Prostate gland (tissue), 2 donors: ENCODE data around the gene INTS4. TPM values are rescaled to one million over a fixed set of nuclear protein-coding genes. Genes with fewer than 3 reads are reported as not detected.
"Not testable (repeated sequence)": the region's sequence is repeated elsewhere in the genome, so short reads cannot be mapped to it uniquely, and the experiment has no call there.

ENCODE experiments used
- DNase-seq: peaks from one replicate; pipeline ENCODE4 v3.0.0-alpha.2; 2019; ENCODE audit warnings: low spot score
- H3K27ac ChIP-seq, 2 donors: fragments of 200-600 bp; sonication (generic); 2 replicates each; pipeline ENCODE4 v1.5.1; 2017 to 2019
- H3K27me3 ChIP-seq: fragments of 200-600 bp; sonication (generic); replicated peaks from 2 replicates; pipeline ENCODE4 v1.5.1; 2019; ENCODE audit not compliant: insufficient read depth
- H3K36me3 ChIP-seq, 2 donors: fragments of 200-600 bp; sonication (generic); 1 replicate in 1 of 2; 2 replicates in 1 of 2; pipeline versions ENCODE4 v1.5.1 to v1.8.1; 2017 to 2019
- H3K4me1 ChIP-seq: fragments of 200-600 bp; sonication (generic); replicated peaks from 2 replicates; pipeline ENCODE4 v1.5.1; 2019
- H3K4me3 ChIP-seq, 2 donors: fragments of 200-600 bp; sonication (generic); 2 replicates each; pipeline ENCODE4 v1.5.1; 2017 to 2019
- H3K9me3 ChIP-seq: fragments of 200-600 bp; sonication (generic); 2 replicates; pipeline ENCODE4 v1.5.1; 2017
- POLR2A ChIP-seq: fragments of 450-650 bp; IDR thresholded peaks from one replicate; pipeline ENCODE4 v1.6.1; 2016; ENCODE audit warnings: antibody characterized with exemption, mild to moderate bottlenecking
- POLR2AphosphoS5 ChIP-seq: sonication (generic); formaldehyde crosslinking; IDR thresholded peaks from one replicate; pipeline ENCODE4 v1.6.1; 2017; ENCODE audit warnings: antibody characterized with exemption
- WGBS: methylation state at CpG from one replicate; pipeline ENCODE4 v1.1.5; 2018; 5-methylcytosine and 5-hydroxymethylcytosine counted together
- intact Hi-C: fragments of 100-400 bp; cut with DNase I; formaldehyde crosslinking; loops from one replicate; pipeline ENCODE4 v1.14.2; 2022
- total RNA-seq, 2 donors: library from RNA; depleted of rRNA; stranded (reverse); fragments of >200 nt; gene quantifications; one replicate each; pipeline ENCODE4 v1.1.0, GENCODE V29; 2016
- TF ChIP-seq, protein P1 (sequence below), 4 experiments: fragments of 200-600 bp in 2 of 4; fragments of 450-650 bp in 2 of 4; sonication (generic) in 2 of 4; IDR thresholded peaks; 1 replicate in 3 of 4; 2 replicates in 1 of 4; pipeline ENCODE4 v1.5.1; 2016 to 2019; ENCODE audit warnings: antibody characterized with exemption in 4 of 4, mild to moderate bottlenecking in 2 of 4, moderate library complexity in 2 of 4

The INTS4 gene
- total RNA-seq, 2 donors from 2014 or later = 30.1 to 31.0 TPM

DNA sequence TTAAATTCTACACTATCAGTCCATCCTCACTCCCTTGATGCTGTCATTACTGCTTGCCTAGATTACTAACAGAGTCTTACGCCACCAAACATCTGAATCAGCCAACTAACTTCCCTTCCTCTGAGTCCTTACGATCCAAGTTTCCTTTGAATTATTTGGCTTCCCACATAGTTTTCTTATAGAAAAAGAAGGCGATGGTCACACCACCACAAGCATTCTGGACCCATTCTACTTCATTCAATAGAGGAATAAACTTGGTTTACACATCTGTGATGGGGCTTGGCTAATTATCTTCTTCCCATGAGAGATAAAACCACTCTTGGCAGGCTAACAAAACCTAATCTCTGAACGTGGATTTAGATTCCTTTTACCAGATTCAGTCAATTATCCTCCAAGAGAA, 35.0 kb downstream of the INTS4 start:
- Histone ChIP-seq H3K27ac (no peak overlapping the region), H3K27me3 (no peaks in the 10 kb centered on the region), H3K4me3 (no peak overlapping the region), H3K4me1 (no peaks in the 10 kb centered on the region), H3K9me3 (no peaks in the 10 kb centered on the region), H3K36me3 (no peaks in the 10 kb centered on the region)
- DNase-seq = no peak
- intact Hi-C loops = no loop called here
- 70% methylated on average over 4 of the region's 4 CpGs for WGBS
- TF ChIP-seq POLR2A (no peak), POLR2AphosphoS5 (no peak)
- TF ChIP-seq, protein P1, sequence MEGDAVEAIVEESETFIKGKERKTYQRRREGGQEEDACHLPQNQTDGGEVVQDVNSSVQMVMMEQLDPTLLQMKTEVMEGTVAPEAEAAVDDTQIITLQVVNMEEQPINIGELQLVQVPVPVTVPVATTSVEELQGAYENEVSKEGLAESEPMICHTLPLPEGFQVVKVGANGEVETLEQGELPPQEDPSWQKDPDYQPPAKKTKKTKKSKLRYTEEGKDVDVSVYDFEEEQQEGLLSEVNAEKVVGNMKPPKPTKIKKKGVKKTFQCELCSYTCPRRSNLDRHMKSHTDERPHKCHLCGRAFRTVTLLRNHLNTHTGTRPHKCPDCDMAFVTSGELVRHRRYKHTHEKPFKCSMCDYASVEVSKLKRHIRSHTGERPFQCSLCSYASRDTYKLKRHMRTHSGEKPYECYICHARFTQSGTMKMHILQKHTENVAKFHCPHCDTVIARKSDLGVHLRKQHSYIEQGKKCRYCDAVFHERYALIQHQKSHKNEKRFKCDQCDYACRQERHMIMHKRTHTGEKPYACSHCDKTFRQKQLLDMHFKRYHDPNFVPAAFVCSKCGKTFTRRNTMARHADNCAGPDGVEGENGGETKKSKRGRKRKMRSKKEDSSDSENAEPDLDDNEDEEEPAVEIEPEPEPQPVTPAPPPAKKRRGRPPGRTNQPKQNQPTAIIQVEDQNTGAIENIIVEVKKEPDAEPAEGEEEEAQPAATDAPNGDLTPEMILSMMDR (IDR thresholded peaks at IDR 0.05) = no peak

DNA sequence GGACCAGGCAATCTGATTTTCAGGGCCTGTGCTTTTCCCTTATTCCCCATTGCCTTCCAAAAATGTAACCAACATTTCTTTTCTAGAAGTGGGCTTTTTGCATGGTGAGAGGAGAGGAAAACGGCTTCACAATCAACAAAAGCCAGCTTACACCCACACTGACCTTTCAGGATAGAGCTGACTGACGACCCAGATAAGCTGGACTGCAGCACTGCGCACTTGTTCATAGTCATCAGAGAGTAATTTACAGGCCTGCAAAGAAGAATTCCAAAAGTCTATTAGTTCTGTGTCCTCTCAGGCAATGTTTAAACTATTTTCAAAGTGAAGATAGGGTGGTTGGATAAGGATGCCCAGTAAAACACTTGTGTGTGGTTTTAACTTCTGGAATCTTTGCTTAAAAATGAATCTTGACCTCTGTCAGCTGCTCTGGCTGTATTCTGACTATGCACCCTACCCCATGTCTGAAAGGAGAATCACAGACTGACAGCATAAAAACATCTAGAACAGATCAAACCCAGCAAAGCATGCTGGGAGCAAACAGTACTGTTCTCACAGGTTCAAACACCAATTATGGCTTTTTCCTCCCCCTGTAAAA, 35.8 kb downstream of the INTS4 start:
- intact Hi-C loops, H3K4me1 ChIP-seq, H3K27ac ChIP-seq, H3K36me3 ChIP-seq, H3K4me3 ChIP-seq, H3K9me3 ChIP-seq, H3K27me3 ChIP-seq, DNase-seq: not testable (repeated sequence)
- WGBS = 72% methylated on average over 3 of the region's 3 CpGs

DNA sequence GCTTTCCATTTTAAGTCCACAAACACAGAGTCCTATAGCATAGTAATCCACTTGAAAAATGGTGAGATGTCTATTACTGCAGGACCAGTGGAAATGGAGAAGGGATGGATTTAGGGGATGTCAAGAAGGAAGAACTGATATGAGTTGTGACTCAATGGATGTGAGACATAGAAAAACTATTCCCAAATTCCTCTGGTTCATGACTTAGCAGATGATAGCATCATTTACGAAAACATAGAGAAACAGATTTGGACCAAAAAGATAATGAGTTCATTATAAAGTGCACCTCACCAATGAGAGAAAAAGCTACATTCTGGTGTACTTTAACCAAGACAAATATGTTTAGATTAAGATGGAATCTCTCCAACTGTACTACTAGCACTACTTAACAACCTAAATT, 51.2 kb downstream of the INTS4 start:
- intact Hi-C loops, H3K27ac ChIP-seq: not testable (repeated sequence)

DNA sequence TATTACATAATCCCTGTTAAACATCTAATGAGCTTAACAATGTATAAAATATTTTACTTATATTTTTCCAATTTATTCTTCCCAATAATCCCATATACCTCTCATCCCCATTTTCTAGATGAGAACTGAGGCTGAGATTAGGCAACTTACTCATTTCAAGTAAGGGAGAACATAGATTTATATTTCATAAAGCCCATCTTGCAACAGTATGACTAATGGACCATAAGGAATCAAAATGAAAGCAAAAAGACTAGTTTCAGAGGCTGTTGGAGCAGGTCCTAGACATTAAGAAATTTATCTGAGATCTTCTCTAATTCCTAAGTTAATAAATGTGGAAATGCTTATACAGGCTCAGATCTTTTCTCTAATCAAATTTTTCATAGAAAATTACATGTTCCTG, 52.0 kb downstream of the INTS4 start:
- intact Hi-C loops, DNase-seq, H3K4me1 ChIP-seq: not testable (repeated sequence)

More for the DNA sequence above, 51.2 kb downstream of the INTS4 start:
- H3K4me1 ChIP-seq, H3K27me3 ChIP-seq, DNase-seq, H3K4me3 ChIP-seq, H3K36me3 ChIP-seq, H3K9me3 ChIP-seq: not testable (repeated sequence)
- 91% methylated on average over 1 of the region's 1 CpG for WGBS

DNA sequence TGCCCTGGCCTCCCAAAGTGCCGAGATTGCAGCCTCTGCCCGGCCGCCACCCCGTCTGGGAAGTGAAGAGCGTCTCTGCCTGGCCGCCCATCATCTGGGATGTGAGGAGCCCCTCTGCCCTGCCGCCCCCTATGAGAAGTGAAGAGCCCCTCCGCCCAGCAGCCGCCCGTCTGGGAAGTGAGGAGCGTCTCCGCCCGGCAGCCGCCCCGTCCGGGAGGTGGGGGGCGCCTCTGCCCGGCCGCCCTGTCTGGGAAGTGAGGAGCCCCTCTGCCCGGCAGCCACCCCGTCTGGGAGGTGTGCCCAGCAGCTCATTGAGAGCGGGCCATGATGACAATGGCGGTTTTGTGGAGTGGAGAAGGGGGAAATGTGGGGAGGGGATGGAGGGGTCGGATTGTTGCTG, 60.9 kb downstream of the INTS4 start:
- H3K27ac ChIP-seq, H3K4me3 ChIP-seq, H3K36me3 ChIP-seq, H3K9me3 ChIP-seq, DNase-seq, intact Hi-C loops, H3K27me3 ChIP-seq, H3K4me1 ChIP-seq: not testable (repeated sequence)
- 89% methylated on average over 24 of the region's 24 CpGs for WGBS

More for the DNA sequence above, 52.0 kb downstream of the INTS4 start:
- H3K4me3 ChIP-seq, H3K9me3 ChIP-seq, H3K27ac ChIP-seq, H3K36me3 ChIP-seq, H3K27me3 ChIP-seq: not testable (repeated sequence)

DNA sequence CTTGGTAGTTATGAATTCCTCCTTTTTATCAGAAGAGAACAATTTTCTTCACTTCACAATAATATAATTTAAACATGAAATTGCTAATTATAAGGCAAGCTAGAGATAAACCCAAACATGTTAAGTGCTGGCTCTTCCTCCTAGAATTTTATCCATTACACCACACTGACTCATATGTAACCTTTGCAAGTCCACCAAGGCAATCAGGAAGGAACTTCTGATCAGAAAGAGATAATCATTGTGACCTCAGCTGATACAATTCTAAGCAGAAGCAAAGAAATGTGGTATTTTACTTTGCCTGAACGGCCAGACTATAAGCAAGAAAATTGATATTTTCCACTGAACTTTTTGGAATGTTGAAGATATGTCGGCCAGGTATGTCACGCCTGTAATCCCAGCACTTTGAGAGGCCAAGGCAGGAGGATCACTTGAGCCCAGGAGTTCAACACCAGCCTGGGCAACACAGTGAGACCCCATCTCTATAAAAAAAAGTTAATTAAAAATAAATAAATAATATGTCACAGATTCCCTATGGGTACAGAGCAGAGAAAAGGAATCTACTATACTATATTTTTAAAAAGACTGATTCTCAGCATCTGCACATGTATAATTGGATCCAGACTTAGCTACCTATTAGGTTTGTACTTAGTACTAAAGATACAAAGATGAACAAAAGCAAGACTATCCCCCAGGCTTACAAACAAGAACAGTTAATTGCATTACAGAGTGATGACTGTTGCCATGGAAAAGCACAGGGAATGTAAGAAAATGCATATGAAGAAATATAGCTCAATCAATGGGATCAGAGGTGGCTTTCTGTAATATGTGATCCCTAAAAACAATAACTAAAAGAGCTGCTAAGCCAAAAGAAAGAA, 63.9 kb downstream of the INTS4 start:
- H3K9me3 ChIP-seq, H3K27ac ChIP-seq, H3K4me3 ChIP-seq, H3K4me1 ChIP-seq, intact Hi-C loops, H3K36me3 ChIP-seq, H3K27me3 ChIP-seq, DNase-seq: not testable (repeated sequence)
- WGBS = 94% methylated on average over 3 of the region's 3 CpGs

DNA sequence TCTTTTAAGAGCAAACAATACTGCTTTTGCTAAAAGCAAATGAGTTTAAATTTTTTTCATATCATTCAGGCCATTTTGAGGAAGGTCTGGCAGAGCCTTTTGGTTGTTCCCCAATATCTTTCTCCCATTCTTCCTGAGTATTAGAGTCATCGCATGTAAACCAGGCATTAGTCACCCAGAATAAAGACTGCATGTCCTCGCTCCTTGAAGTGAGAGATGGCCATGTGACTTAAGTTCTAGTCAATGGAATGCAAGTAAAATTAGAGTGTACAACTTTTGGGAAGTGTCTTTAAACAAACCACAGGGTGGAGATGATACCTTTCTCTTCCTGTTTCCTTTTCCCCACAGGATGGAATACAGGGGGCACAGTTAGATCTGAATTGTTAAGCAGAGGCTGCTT, 76.8 kb downstream of the INTS4 start:
- H3K4me1 ChIP-seq, intact Hi-C loops, DNase-seq, H3K27ac ChIP-seq, H3K4me3 ChIP-seq, H3K9me3 ChIP-seq, H3K27me3 ChIP-seq, H3K36me3 ChIP-seq: not testable (repeated sequence)
- 100% methylated on average over 1 of the region's 2 CpGs for WGBS

DNA sequence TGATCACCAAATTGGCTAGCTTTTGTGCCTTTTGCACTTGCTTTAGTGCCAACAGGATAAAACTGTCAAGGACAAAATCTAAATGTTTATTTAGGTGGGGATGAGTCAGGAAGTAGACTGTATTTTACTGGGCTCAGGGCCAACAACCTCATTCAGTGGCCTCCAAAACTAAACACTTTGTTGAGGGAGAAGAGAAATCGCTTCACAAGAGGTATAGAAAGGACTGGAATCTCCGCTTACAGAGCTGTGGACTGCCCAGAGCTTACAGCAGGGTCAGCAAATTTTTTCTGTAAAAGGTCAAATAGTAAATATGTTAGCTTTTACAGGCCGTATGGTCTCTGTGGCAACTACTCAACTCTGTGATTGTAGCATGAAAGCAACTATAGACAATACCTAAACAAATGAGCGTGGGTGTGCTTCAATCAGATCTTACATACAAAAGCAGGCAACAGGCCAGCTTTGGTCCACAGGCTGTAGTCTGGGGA, 80.1 kb downstream of the INTS4 start:
- intact Hi-C loops = not testable (repeated sequence)

DNA sequence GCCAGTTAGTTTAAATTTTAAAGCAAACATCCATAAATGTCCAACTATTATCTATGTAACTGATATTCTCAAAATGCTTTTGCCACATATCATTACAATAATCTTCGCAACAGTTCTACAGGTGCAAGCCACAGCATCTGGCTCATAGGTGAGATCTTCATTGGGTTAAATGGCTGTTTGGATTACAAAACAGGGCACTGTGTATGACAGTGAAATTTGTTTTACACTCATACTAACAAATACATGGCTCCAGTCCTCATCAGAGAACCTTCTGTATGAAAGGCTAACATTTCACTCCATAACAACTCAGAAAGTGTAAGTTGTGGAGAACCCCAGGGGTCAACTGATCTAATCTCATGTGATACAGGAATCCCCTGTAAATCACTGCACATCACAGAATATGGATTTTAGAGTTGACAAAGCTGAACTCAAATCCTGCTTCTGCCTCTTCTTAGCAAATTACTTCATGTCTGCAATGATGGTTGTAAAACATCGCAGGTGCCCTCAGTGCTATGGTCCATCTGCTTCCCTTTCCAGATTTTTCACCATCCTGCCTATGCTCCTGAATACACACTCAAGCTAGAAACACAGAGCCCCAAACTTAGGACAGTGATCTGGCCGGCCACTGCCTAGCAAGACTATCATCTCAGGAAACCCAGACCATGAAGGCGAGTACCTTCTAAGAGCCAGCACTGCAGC, 80.7 kb downstream of the INTS4 start:
- H3K27me3 ChIP-seq, intact Hi-C loops, H3K36me3 ChIP-seq, H3K4me3 ChIP-seq, H3K27ac ChIP-seq, DNase-seq, H3K4me1 ChIP-seq, H3K9me3 ChIP-seq: not testable (repeated sequence)
- 45% methylated on average over 4 of the region's 4 CpGs for WGBS

More for the DNA sequence above, 80.1 kb downstream of the INTS4 start:
- not testable (repeated sequence) for H3K27ac ChIP-seq, H3K4me3 ChIP-seq, H3K27me3 ChIP-seq, H3K4me1 ChIP-seq, H3K36me3 ChIP-seq, H3K9me3 ChIP-seq
- WGBS = 21% methylated on average over 4 of the region's 4 CpGs
- peak; percentile 65 for TF ChIP-seq POLR2AphosphoS5
- DNase-seq = peak; percentile 74

DNA sequence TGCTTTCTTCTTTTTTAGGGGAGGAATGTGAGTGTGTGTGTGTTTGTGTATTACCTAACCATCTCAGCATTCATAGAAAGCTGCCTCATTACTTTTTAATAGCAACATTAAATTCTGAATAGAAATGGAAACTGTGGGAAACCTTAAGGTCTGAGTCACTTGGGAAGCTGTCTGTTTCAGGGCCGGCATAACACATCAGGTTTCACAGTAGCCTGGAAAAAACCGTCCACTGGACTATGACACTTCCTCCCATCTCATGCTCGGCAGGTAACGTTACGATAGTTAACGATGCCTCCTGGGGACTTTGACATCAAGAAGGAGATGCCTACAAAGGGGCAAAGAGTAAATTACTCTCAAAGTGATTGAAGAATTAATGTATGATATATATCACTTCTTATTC, 83.6 kb downstream of the INTS4 start:
- 86% methylated on average over 6 of the region's 6 CpGs for WGBS
- H3K4me3 ChIP-seq, H3K9me3 ChIP-seq, H3K36me3 ChIP-seq, H3K27ac ChIP-seq, H3K27me3 ChIP-seq, intact Hi-C loops, H3K4me1 ChIP-seq, DNase-seq: not testable (repeated sequence)
